GM23338 (cell line): Measurements from ENCODE around the gene S100A12. TPM values are rescaled to one million over a fixed set of nuclear protein-coding genes. Genes with fewer than 3 reads are reported as not detected.

Experiments used
- ATAC-seq: fragments of 200-7000 bp; cut with Tn5 transposase; 3 replicates; pipeline ENCODE4 v1.9.1; 2020
- DNase-seq: peaks from one replicate; pipeline ENCODE4 v3.0.0-alpha.2; 2015; ENCODE audit warnings: low spot score
- H2AFZ ChIP-seq: fragments of 200-600 bp; sonication (generic); 2 replicates; pipeline ENCODE4 v1.8.0; 2016; ENCODE audit warnings: antibody characterized with exemption, mild to moderate bottlenecking, moderate library complexity
- H3F3A ChIP-seq: fragments of 200-600 bp; sonication (generic); replicated peaks from 2 replicates; pipeline ENCODE4 v1.8.0; 2017; ENCODE audit warnings: antibody characterized with exemption, mixed run types, low read depth
- H3K27ac ChIP-seq: fragments of 200-600 bp; sonication (generic); 2 replicates; pipeline ENCODE4 v1.6.1; 2016; ENCODE audit warnings: low read depth
- H3K27me3 ChIP-seq: fragments of 200-600 bp; sonication (generic); 2 replicates; pipeline ENCODE4 v1.8.0; 2016; ENCODE audit warnings: mild to moderate bottlenecking, mixed run types, moderate library complexity; ENCODE audit not compliant: insufficient read depth
- H3K36me3 ChIP-seq: fragments of 200-600 bp; sonication (generic); 2 replicates; pipeline ENCODE4 v1.8.0; 2016; ENCODE audit warnings: mild to moderate bottlenecking; ENCODE audit not compliant: insufficient read depth
- H3K4me1 ChIP-seq: fragments of 200-600 bp; sonication (generic); 2 replicates; pipeline ENCODE4 v1.8.0; 2016; ENCODE audit warnings: mild to moderate bottlenecking, moderate library complexity; ENCODE audit not compliant: insufficient read depth
- H3K4me2 ChIP-seq: fragments of 200-600 bp; sonication (generic); 2 replicates; pipeline ENCODE4 v1.7.1; 2017; ENCODE audit warnings: mixed run types
- H3K4me3 ChIP-seq: fragments of 200-600 bp; sonication (generic); 2 replicates; pipeline ENCODE4 v1.6.1; 2016; ENCODE audit warnings: mixed run types
- H3K79me2 ChIP-seq: fragments of 200-600 bp; sonication (generic); replicated peaks from 2 replicates; pipeline ENCODE4 v1.8.0; 2017; ENCODE audit warnings: mild to moderate bottlenecking; ENCODE audit not compliant: insufficient read depth
- H3K9me2 ChIP-seq: fragments of 200-600 bp; sonication (generic); 2 replicates; pipeline ENCODE4 v1.8.0; 2017; ENCODE audit not compliant: insufficient read depth
- H4K20me1 ChIP-seq: fragments of 200-600 bp; sonication (generic); replicated peaks from 2 replicates; pipeline ENCODE4 v1.8.0; 2017; ENCODE audit warnings: mild to moderate bottlenecking; ENCODE audit not compliant: insufficient read depth
- H3K27ac Mint-ChIP-seq: 2 replicates; pipeline ENCODE4 v1.8.0; 2020; ENCODE audit warnings: inconsistent platforms, mild to moderate bottlenecking, moderate library complexity, mixed read lengths
- H3K27me3 Mint-ChIP-seq: 3 replicates; pipeline ENCODE4 v1.8.0; 2022; ENCODE audit warnings: low read depth, mild to moderate bottlenecking, moderate library complexity, mixed read lengths, inconsistent platforms; ENCODE audit not compliant: insufficient read depth, poor library complexity
- H3K36me3 Mint-ChIP-seq: 3 replicates; pipeline ENCODE4 v1.8.0; 2021; ENCODE audit warnings: low read depth, mild to moderate bottlenecking, inconsistent platforms, moderate library complexity, mixed read lengths
- H3K4me1 Mint-ChIP-seq: 3 replicates; pipeline ENCODE4 v1.8.0; 2020; ENCODE audit warnings: mild to moderate bottlenecking, inconsistent platforms, mixed read lengths
- H3K4me3 Mint-ChIP-seq: 3 replicates; pipeline ENCODE4 v1.8.0; 2021; ENCODE audit warnings: moderate library complexity, mild to moderate bottlenecking, inconsistent platforms, mixed read lengths
- H3K9me3 Mint-ChIP-seq: 3 replicates; pipeline ENCODE4 v1.8.0; 2020; ENCODE audit warnings: moderate library complexity, mild to moderate bottlenecking, inconsistent platforms, mixed read lengths
- CREB1 ChIP-seq: fragments of 250-450 bp; sonication (Bioruptor Pico); IDR thresholded peaks from 2 replicates; pipeline ENCODE4 v1.5.0; 2020; ENCODE audit warnings: low read depth, mild to moderate bottlenecking, moderate library complexity
- EZH2 ChIP-seq: fragments of 200-600 bp; sonication (generic); IDR thresholded peaks from one replicate; pipeline ENCODE4 v1.8.0; 2017; ENCODE audit warnings: antibody characterized with exemption, mild to moderate bottlenecking, low read depth; ENCODE audit not compliant: unreplicated experiment
- EZH2phosphoT487 ChIP-seq: fragments of 200-600 bp; sonication (generic); IDR thresholded peaks from one replicate; pipeline ENCODE4 v1.8.1; 2018; ENCODE audit warnings: antibody characterized with exemption; ENCODE audit not compliant: unreplicated experiment
- JUNB ChIP-seq: IDR thresholded peaks from one replicate; pipeline ENCODE4 v1.6.1; 2016; ENCODE audit warnings: antibody characterized with exemption; ENCODE audit not compliant: unreplicated experiment
- NANOG ChIP-seq: IDR thresholded peaks from 2 replicates; pipeline ENCODE4 v1.6.1; 2016; ENCODE audit warnings: antibody characterized with exemption, borderline replicate concordance
- POLR2AphosphoS5 ChIP-seq: IDR thresholded peaks from 2 replicates; pipeline ENCODE4 v1.6.1; 2016; ENCODE audit warnings: antibody characterized with exemption, low read depth
- STAT1 ChIP-seq: IDR thresholded peaks from one replicate; pipeline ENCODE4 v1.6.1; 2016; ENCODE audit warnings: antibody characterized with exemption; ENCODE audit not compliant: unreplicated experiment
- ZNF114 ChIP-seq: fragments of 250-450 bp; sonication (Bioruptor Pico); IDR thresholded peaks from 2 replicates; pipeline ENCODE4 v1.5.0; 2020; ENCODE audit warnings: mild to moderate bottlenecking, moderate library complexity
- ZNF331 ChIP-seq: fragments of 250-450 bp; sonication (Bioruptor Pico); IDR thresholded peaks from 2 replicates; pipeline ENCODE4 v1.5.0; 2020; ENCODE audit warnings: low read depth, mild to moderate bottlenecking, moderate library complexity
- long read RNA-seq: library from polyadenylated mRNA; unstranded; transcript quantifications from one replicate; pipeline ENCODE4 v2.0.0, GENCODE V29; 2020; ENCODE audit not compliant: unreplicated experiment
- polyA plus RNA-seq: library from polyadenylated mRNA; unstranded; fragments of >200 nt; fragmentation: Nextera tagmentation; extraction: Ambion mirVana; gene quantifications from 2 replicates; pipeline ENCODE4 v1.2.1, GENCODE V29; 2016
- total RNA-seq: library from RNA; depleted of rRNA; stranded (reverse); fragments of >200 nt; shearing (Covaris generic); gene quantifications from 2 replicates; pipeline ENCODE4 v1.2.3, GENCODE V29; 2014; rRNA removed
- TF ChIP-seq, protein P1 (sequence below): IDR thresholded peaks from 2 replicates; pipeline ENCODE4 v1.6.1; 2016; ENCODE audit warnings: antibody characterized with exemption
- TF ChIP-seq, protein P2 (sequence below): fragments of 250-450 bp; sonication (Bioruptor Pico); IDR thresholded peaks from 2 replicates; pipeline ENCODE4 v1.5.0; 2020; ENCODE audit warnings: mild to moderate bottlenecking, moderate library complexity

The S100A12 gene
- not detected in 2 replicates for total RNA-seq
- polyA plus RNA-seq = not detected in 2 replicates
- long read RNA-seq = 0 reads

DNA sequence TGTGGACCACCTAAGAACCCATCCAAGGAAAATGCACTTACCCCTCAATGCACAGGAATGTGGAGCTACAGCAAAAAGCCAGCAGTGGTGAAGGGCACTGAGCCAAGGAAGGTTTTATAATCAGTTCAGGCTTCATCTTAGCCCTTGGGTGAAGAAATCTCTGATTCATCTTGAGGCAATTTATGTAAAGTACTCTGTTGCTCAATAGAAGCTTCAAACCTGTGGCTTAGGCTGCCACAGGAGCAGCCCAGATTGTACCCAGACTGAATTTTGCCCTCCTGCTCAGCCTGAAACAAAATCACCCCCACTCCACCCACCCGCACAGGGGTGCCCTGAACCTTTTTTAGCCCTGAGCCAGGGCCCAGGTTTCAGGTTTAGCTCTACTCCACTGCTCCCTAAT, at the start of gene S100A12:
Gene S100A12, minus strand, starts transcription at position 111 of the 400 bp plus-strand sequence. CDS start 1,029 bp downstream, outside the sequence.
- H3K4me1 Mint-ChIP-seq = no peaks in the 10 kb centered on the region
- TF ChIP-seq NANOG (no peak), EZH2 (no peak), EZH2phosphoT487 (no peak), ZNF331 (CRISPR knock-in tag) (no peak), ZNF114 (no peak), JUNB (no peak), CREB1 (CRISPR knock-in tag) (no peak)
- TF ChIP-seq, protein P1, sequence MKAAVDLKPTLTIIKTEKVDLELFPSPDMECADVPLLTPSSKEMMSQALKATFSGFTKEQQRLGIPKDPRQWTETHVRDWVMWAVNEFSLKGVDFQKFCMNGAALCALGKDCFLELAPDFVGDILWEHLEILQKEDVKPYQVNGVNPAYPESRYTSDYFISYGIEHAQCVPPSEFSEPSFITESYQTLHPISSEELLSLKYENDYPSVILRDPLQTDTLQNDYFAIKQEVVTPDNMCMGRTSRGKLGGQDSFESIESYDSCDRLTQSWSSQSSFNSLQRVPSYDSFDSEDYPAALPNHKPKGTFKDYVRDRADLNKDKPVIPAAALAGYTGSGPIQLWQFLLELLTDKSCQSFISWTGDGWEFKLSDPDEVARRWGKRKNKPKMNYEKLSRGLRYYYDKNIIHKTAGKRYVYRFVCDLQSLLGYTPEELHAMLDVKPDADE = no peak
- peaks cover 17% of the 10 kb centered on the region; the same call in 1 of the 2 replicates for H3K9me2 ChIP-seq
- H3K4me3 ChIP-seq = no peak within 1 kb of the TSS
- peaks cover 2% of the 10 kb centered on the region for H3K27me3 Mint-ChIP-seq
- H2AFZ ChIP-seq = no peak within 1 kb of the TSS
- H3K36me3 Mint-ChIP-seq = no peaks in the 10 kb centered on the region
- no peaks in the 10 kb centered on the region for H3K4me1 ChIP-seq
- H3K36me3 ChIP-seq = no peaks in the 10 kb centered on the region
- ATAC-seq (no peak), DNase-seq (no peak)
- H3K27me3 ChIP-seq = no peaks in the 10 kb centered on the region
- no peak within 1 kb of the TSS for H3K27ac ChIP-seq
- H3K9me3 Mint-ChIP-seq = no peaks in the 10 kb centered on the region
- no peaks in the 10 kb centered on the region for H3K79me2 ChIP-seq
- no peak within 1 kb of the TSS for H3K4me3 Mint-ChIP-seq
- H4K20me1 ChIP-seq = no peaks in the 10 kb centered on the region
- H3F3A ChIP-seq = no peaks in the 10 kb centered on the region
- no peak within 1 kb of the TSS for H3K27ac Mint-ChIP-seq
- H3K4me2 ChIP-seq = no peak within 1 kb of the TSS

DNA sequence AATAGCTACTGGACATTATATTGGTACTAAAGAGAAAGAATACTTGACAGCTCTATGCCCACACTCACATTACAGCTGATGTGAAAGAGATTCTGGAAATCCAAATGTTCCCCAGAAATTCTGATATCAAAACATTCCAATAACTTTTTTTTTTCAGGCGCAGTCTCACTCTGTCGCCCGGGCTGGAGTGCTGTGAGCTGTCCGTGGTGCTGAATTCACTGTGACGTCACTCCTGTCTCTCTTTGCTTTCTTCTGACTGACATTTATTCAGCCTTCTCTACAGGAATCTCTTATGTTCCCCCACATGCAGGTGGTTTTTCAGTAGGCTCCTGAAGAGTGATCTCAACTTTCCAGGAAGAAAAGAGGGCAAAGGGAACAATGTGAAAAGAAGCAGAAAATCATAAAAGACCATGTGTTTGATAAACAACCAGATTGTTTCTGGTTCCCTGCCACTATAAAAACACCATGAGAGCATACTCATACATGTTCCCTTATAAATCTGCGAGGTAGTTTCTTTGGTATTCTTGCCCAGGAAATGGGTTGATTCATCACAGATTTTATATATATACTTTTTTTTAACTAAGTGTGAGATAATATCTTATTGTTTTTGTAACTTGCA, 47.1 kb upstream of the S100A12 start:
- H3K27me3 ChIP-seq = no peaks in the 10 kb centered on the region
- H3F3A ChIP-seq = no peaks in the 10 kb centered on the region
- Mint-ChIP-seq H3K9me3 (peaks cover 3% of the 10 kb centered on the region; the same call in 1 of the 3 replicates), H3K4me1 (no peaks in the 10 kb centered on the region; the same call in 2 of the 3 replicates), H3K36me3 (no peaks in the 10 kb centered on the region; the same call in 2 of the 3 replicates), H3K27me3 (peaks cover 3% of the 10 kb centered on the region), H3K27ac (no peak overlapping the region), H3K4me3 (no peak overlapping the region)
- DNase-seq (peak; percentile 82), ATAC-seq (peak; percentile 71)
- no peak overlapping the region for H3K4me3 ChIP-seq
- no peaks in the 10 kb centered on the region for H3K36me3 ChIP-seq
- no peak overlapping the region for H2AFZ ChIP-seq
- H3K27ac ChIP-seq = no peak overlapping the region
- H3K79me2 ChIP-seq = no peaks in the 10 kb centered on the region
- no peaks in the 10 kb centered on the region for H3K9me2 ChIP-seq
- H3K4me1 ChIP-seq = no peaks in the 10 kb centered on the region
- H3K4me2 ChIP-seq = no peak overlapping the region
- no peaks in the 10 kb centered on the region for H4K20me1 ChIP-seq
- TF ChIP-seq POLR2AphosphoS5 (no peak), STAT1 (no peak), EZH2phosphoT487 (no peak), ZNF331 (CRISPR knock-in tag) (no peak), CREB1 (CRISPR knock-in tag) (peak; percentile 97), NANOG (no peak)
- TF ChIP-seq, protein P1 = no peak
- TF ChIP-seq, protein P2, sequence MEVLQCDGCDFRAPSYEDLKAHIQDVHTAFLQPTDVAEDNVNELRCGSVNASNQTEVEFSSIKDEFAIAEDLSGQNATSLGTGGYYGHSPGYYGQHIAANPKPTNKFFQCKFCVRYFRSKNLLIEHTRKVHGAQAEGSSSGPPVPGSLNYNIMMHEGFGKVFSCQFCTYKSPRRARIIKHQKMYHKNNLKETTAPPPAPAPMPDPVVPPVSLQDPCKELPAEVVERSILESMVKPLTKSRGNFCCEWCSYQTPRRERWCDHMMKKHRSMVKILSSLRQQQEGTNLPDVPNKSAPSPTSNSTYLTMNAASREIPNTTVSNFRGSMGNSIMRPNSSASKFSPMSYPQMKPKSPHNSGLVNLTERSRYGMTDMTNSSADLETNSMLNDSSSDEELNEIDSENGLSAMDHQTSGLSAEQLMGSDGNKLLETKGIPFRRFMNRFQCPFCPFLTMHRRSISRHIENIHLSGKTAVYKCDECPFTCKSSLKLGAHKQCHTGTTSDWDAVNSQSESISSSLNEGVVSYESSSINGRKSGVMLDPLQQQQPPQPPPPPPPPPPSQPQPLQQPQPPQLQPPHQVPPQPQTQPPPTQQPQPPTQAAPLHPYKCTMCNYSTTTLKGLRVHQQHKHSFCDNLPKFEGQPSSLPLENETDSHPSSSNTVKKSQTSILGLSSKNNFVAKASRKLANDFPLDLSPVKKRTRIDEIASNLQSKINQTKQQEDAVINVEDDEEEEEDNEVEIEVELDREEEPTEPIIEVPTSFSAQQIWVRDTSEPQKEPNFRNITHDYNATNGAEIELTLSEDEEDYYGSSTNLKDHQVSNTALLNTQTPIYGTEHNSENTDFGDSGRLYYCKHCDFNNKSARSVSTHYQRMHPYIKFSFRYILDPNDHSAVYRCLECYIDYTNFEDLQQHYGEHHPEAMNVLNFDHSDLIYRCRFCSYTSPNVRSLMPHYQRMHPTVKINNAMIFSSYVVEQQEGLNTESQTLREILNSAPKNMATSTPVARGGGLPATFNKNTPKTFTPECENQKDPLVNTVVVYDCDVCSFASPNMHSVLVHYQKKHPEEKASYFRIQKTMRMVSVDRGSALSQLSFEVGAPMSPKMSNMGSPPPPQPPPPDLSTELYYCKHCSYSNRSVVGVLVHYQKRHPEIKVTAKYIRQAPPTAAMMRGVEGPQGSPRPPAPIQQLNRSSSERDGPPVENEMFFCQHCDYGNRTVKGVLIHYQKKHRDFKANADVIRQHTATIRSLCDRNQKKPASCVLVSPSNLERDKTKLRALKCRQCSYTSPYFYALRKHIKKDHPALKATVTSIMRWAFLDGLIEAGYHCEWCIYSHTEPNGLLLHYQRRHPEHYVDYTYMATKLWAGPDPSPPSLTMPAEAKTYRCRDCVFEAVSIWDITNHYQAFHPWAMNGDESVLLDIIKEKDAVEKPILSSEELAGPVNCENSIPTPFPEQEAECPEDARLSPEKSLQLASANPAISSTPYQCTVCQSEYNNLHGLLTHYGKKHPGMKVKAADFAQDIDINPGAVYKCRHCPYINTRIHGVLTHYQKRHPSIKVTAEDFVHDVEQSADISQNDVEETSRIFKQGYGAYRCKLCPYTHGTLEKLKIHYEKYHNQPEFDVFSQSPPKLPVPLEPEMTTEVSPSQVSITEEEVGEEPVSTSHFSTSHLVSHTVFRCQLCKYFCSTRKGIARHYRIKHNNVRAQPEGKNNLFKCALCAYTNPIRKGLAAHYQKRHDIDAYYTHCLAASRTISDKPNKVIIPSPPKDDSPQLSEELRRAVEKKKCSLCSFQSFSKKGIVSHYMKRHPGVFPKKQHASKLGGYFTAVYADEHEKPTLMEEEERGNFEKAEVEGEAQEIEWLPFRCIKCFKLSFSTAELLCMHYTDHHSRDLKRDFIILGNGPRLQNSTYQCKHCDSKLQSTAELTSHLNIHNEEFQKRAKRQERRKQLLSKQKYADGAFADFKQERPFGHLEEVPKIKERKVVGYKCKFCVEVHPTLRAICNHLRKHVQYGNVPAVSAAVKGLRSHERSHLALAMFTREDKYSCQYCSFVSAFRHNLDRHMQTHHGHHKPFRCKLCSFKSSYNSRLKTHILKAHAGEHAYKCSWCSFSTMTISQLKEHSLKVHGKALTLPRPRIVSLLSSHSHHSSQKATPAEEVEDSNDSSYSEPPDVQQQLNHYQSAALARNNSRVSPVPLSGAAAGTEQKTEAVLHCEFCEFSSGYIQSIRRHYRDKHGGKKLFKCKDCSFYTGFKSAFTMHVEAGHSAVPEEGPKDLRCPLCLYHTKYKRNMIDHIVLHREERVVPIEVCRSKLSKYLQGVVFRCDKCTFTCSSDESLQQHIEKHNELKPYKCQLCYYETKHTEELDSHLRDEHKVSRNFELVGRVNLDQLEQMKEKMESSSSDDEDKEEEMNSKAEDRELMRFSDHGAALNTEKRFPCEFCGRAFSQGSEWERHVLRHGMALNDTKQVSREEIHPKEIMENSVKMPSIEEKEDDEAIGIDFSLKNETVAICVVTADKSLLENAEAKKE (CRISPR knock-in tag) = no peak
